H9 (cell line): ENCODE results near the gene WSCD2. TPM values are rescaled to one million over a fixed set of nuclear protein-coding genes. Genes with fewer than 3 reads are reported as not detected.

Experiments used
- DNase-seq: peaks from one replicate; pipeline ENCODE4 v3.0.0-alpha.2; 2017
- H2AFZ ChIP-seq: one replicate; pipeline ENCODE4 v1.6.1; 2013; ENCODE audit warnings: mild to moderate bottlenecking, low read length, control low read depth, moderate library complexity
- H2AK5ac ChIP-seq: 2 replicates; pipeline ENCODE4 v1.6.1; 2013; ENCODE audit warnings: low read length, control low read depth, mixed read lengths; ENCODE audit not compliant: insufficient read length
- H2BK120ac ChIP-seq: one replicate; pipeline ENCODE4 v1.6.1; 2013; ENCODE audit warnings: low read depth, mild to moderate bottlenecking, low read length, control low read depth, inconsistent platforms; ENCODE audit not compliant: poor library complexity, severe bottlenecking
- H2BK12ac ChIP-seq: 2 replicates; pipeline ENCODE4 v1.6.1; 2013; ENCODE audit warnings: low read length, control low read depth, mixed read lengths, low read depth; ENCODE audit not compliant: insufficient read length
- H2BK15ac ChIP-seq: 2 replicates; pipeline ENCODE4 v1.6.1; 2013; ENCODE audit warnings: low read depth, low read length, control low read depth
- H2BK20ac ChIP-seq: one replicate; pipeline ENCODE4 v1.6.1; 2013; ENCODE audit warnings: low read depth, mild to moderate bottlenecking, low read length, control low read depth, inconsistent platforms; ENCODE audit not compliant: poor library complexity, severe bottlenecking
- H2BK5ac ChIP-seq: 2 replicates; pipeline ENCODE4 v1.6.1; 2013; ENCODE audit warnings: low read length, control low read depth, mixed read lengths; ENCODE audit not compliant: insufficient read length
- H3K14ac ChIP-seq: 2 replicates; pipeline ENCODE4 v1.6.1; 2013; ENCODE audit warnings: low read length, control low read depth; ENCODE audit not compliant: insufficient read depth
- H3K18ac ChIP-seq: 2 replicates; pipeline ENCODE4 v1.6.1; 2013; ENCODE audit warnings: low read depth, mild to moderate bottlenecking, mixed read lengths, low read length, control low read depth; ENCODE audit not compliant: insufficient read length
- H3K23ac ChIP-seq: 2 replicates; pipeline ENCODE4 v1.6.1; 2013; ENCODE audit warnings: low read length, control low read depth, mixed read lengths, low read depth; ENCODE audit not compliant: insufficient read length
- H3K23me2 ChIP-seq: 2 replicates; pipeline ENCODE4 v1.6.1; 2013; ENCODE audit warnings: low read depth, mild to moderate bottlenecking, mixed read lengths, low read length, control low read depth; ENCODE audit not compliant: insufficient read length, poor library complexity, severe bottlenecking
- H3K27ac ChIP-seq: 2 replicates; pipeline ENCODE4 v1.5.1; 2013; ENCODE audit warnings: low read length, control low read depth, mixed read lengths, low read depth; ENCODE audit not compliant: insufficient read length
- H3K27me3 ChIP-seq: 2 replicates; pipeline ENCODE4 v1.6.1; 2013; ENCODE audit warnings: low read length, control low read depth, inconsistent platforms; ENCODE audit not compliant: insufficient read depth
- H3K4ac ChIP-seq: 2 replicates; pipeline ENCODE4 v1.6.1; 2013; ENCODE audit warnings: low read depth, mild to moderate bottlenecking, control low read depth, inconsistent platforms, low read length, moderate library complexity
- H3K4me1 ChIP-seq: 2 replicates; pipeline ENCODE4 v1.6.1; 2013; ENCODE audit warnings: low read length, control low read depth, inconsistent platforms; ENCODE audit not compliant: insufficient read depth
- H3K4me2 ChIP-seq: 2 replicates; pipeline ENCODE4 v1.6.1; 2013; ENCODE audit warnings: low read length, control low read depth, mixed read lengths; ENCODE audit not compliant: insufficient read length, insufficient read depth
- H3K56ac ChIP-seq: 2 replicates; pipeline ENCODE4 v1.6.1; 2013; ENCODE audit warnings: low read depth, mild to moderate bottlenecking, mixed read lengths, low read length, control low read depth; ENCODE audit not compliant: insufficient read length
- H3K79me1 ChIP-seq: 2 replicates; pipeline ENCODE4 v1.6.1; 2013; ENCODE audit warnings: low read depth, mild to moderate bottlenecking, moderate library complexity, low read length, control low read depth, inconsistent platforms; ENCODE audit not compliant: insufficient read depth, poor library complexity, severe bottlenecking
- H3K79me2 ChIP-seq: 2 replicates; pipeline ENCODE4 v1.6.1; 2013; ENCODE audit warnings: low read length, control low read depth, inconsistent platforms; ENCODE audit not compliant: insufficient read depth
- H3K9ac ChIP-seq: 2 replicates; pipeline ENCODE4 v1.6.1; 2013; ENCODE audit warnings: low read length, control low read depth, mixed read lengths; ENCODE audit not compliant: insufficient read length; ENCODE audit errors: extremely low read depth
- H3K9me3 ChIP-seq: one replicate; pipeline ENCODE4 v1.6.1; 2013; ENCODE audit warnings: low read depth, low read length, inconsistent platforms; ENCODE audit not compliant: control insufficient read depth
- H3T11ph ChIP-seq: one replicate; pipeline ENCODE4 v1.6.1; 2013; ENCODE audit warnings: mild to moderate bottlenecking, low read length, control low read depth, inconsistent platforms
- H4K20me1 ChIP-seq: one replicate; pipeline ENCODE4 v1.6.1; 2013; ENCODE audit not compliant: control insufficient read depth, insufficient read length, insufficient read depth
- H4K5ac ChIP-seq: 2 replicates; pipeline ENCODE4 v1.6.1; 2013; ENCODE audit warnings: low read depth, mild to moderate bottlenecking, mixed read lengths, low read length, control low read depth; ENCODE audit not compliant: insufficient read length
- H4K8ac ChIP-seq: replicated peaks from 2 replicates; pipeline ENCODE4 v1.6.1; 2013; ENCODE audit warnings: low read length, control low read depth, mixed read lengths, low read depth; ENCODE audit not compliant: insufficient read length
- H4K91ac ChIP-seq: 2 replicates; pipeline ENCODE4 v1.6.1; 2013; ENCODE audit warnings: low read depth, mild to moderate bottlenecking, moderate library complexity, mixed read lengths, low read length, control low read depth; ENCODE audit not compliant: insufficient read length
- H3K27ac Mint-ChIP-seq, 3 experiments: 2 replicates in 2 of 3; 3 replicates in 1 of 3; pipeline ENCODE4 v1.8.0; 2020 to 2021; ENCODE audit warnings: mixed read lengths in 3 of 3, mild to moderate bottlenecking in 1 of 3, moderate library complexity in 1 of 3
- H3K27me3 Mint-ChIP-seq: 2 replicates; pipeline ENCODE4 v1.8.0; 2021; ENCODE audit warnings: low read depth, mild to moderate bottlenecking, moderate library complexity, mixed read lengths
- H3K36me3 Mint-ChIP-seq, 3 experiments: 2 replicates in 2 of 3; 3 replicates in 1 of 3; pipeline ENCODE4 v1.8.0; 2020 to 2021; ENCODE audit warnings: low read depth in 3 of 3, mixed read lengths in 3 of 3; ENCODE audit not compliant: insufficient read depth in 1 of 3
- H3K4me1 Mint-ChIP-seq, 2 experiments: 2 replicates each; pipeline ENCODE4 v1.8.0; 2020; ENCODE audit warnings: mixed read lengths in 2 of 2
- H3K4me3 Mint-ChIP-seq, 2 experiments: 2 replicates in 1 of 2; 3 replicates in 1 of 2; pipeline ENCODE4 v1.8.0; 2020 to 2021; ENCODE audit warnings: mild to moderate bottlenecking in 2 of 2, mixed read lengths in 2 of 2, moderate library complexity in 1 of 2
- H3K9me3 Mint-ChIP-seq, 2 experiments: 2 replicates in 1 of 2; 3 replicates in 1 of 2; pipeline ENCODE4 v1.8.0; 2020; ENCODE audit warnings: mild to moderate bottlenecking in 2 of 2, mixed read lengths in 2 of 2, moderate library complexity in 1 of 2
- CTCF ChIP-seq: fragments of 200-600 bp; sonication (generic); conservative IDR thresholded peaks from 3 replicates; pipeline ENCODE4 v1.8.0; 2021; ENCODE audit warnings: antibody characterized with exemption, mild to moderate bottlenecking
- WGBS: extraction: QIAGEN DNeasy Blood & Tissue Kit; methylation state at CpG from one replicate; pipeline ENCODE4 v1.1.7; 2013; ENCODE audit warnings: missing lambda C conversion rate, low lambda C conversion rate, mixed read lengths; ENCODE audit not compliant: insufficient read length; ENCODE audit errors: extremely low coverage; 5-methylcytosine and 5-hydroxymethylcytosine counted together
- total RNA-seq: library from RNA; stranded (reverse); gene quantifications from 2 replicates; pipeline ENCODE4 v1.2.1, GENCODE V29; 2021

The WSCD2 gene
- total RNA-seq, 1 experiment from 2014 or later, result 0.92 TPM

GRCh38 chr12:108082485-108082884 is 46.6 kb upstream of the WSCD2 start:
- no peak overlapping the region for H3K27ac Mint-ChIP-seq
- no peak overlapping the region for H2BK12ac ChIP-seq

More at GRCh38 chr12:108082485-108082884, 46.6 kb upstream of the WSCD2 start:
- Histone ChIP-seq H2BK120ac (no peak overlapping the region), H4K8ac (no peak overlapping the region), H3K4ac (no peak overlapping the region), H3K23me2 (no peaks in the 10 kb centered on the region), H3K9ac (no peak overlapping the region), H3K23ac (no peak overlapping the region), H3K9me3 (no peaks in the 10 kb centered on the region), H3K79me1 (no peaks in the 10 kb centered on the region), H3K4me1 (no peaks in the 10 kb centered on the region), H4K91ac (no peak overlapping the region), H4K5ac (no peak overlapping the region), H3K27ac (no peak overlapping the region), H3K14ac (no peak overlapping the region), H3K56ac (no peak overlapping the region), H2AK5ac (no peak overlapping the region), H3K18ac (no peak overlapping the region), H3K27me3 (no peaks in the 10 kb centered on the region), H2BK20ac (no peak overlapping the region), H2AFZ (no peak overlapping the region), H4K20me1 (no peaks in the 10 kb centered on the region), H3K79me2 (no peaks in the 10 kb centered on the region; the same call in 1 of the 2 replicates), H3T11ph (no peak overlapping the region), H2BK15ac (no peak overlapping the region), H3K4me2 (no peak overlapping the region), H2BK5ac (no peak overlapping the region)
- Mint-ChIP-seq H3K36me3 (peaks cover 0 to 4% (median 0%) of the 10 kb centered on the region in 3 experiments; a peak in 2 of 7 replicates), H3K27me3 (peaks cover 7% of the 10 kb centered on the region), H3K4me1 (peaks cover 7% of the 10 kb centered on the region in 2 experiments), H3K4me3 (no peak overlapping the region), H3K9me3 (peaks cover 3 to 14% of the 10 kb centered on the region in 2 experiments)
- no peak for DNase-seq
- TF ChIP-seq CTCF, result no peak
- WGBS, result no CpG with 5 or more reads among the region's 1 CpG
